Naive thymus-derived CD4-positive, alpha-beta T cell (primary cell): ENCODE results near the gene FAM181B. TPM values are rescaled to one million over a fixed set of nuclear protein-coding genes. Genes with fewer than 3 reads are reported as not detected.

Experiments used
- ATAC-seq: fragments of 150-1000 bp; cut with Tn5 transposase; 2 replicates; pipeline ENCODE4 v1.10.0; 2021; ENCODE audit warnings: mild to moderate bottlenecking, moderate library complexity
- CTCF ChIA-PET: fragments of 350-600 bp; sonication (Branson Sonifier 250); formaldehyde crosslinking; loops from one replicate; lab custom pipeline; 2021; ENCODE audit warnings: antibody characterized with exemption; lab: Charles Lee
- POLR2A ChIA-PET: fragments of 350-600 bp; sonication (Branson Sonifier 250); formaldehyde crosslinking; loops from one replicate; lab custom pipeline; 2021; ENCODE audit warnings: antibody characterized with exemption, inconsistent platforms; lab: Charles Lee
- DNase-seq, 9 donors: peaks; one replicate each; pipeline versions ENCODE4 v3.0.0 to v3.0.0-alpha.2; 2020 to 2022; ENCODE audit warnings: mixed read lengths in 1 of 9
- H3K27ac ChIP-seq: one replicate; pipeline ENCODE4 v1.7.0; 2013; ENCODE audit warnings: mild to moderate bottlenecking, low read depth, low read length, moderate library complexity
- H3K27me3 ChIP-seq, 2 donors: one replicate each; pipeline ENCODE4 v1.7.0; 2013; ENCODE audit warnings: low read length in 2 of 2, mild to moderate bottlenecking in 2 of 2, moderate library complexity in 2 of 2; ENCODE audit not compliant: control insufficient read depth in 2 of 2, insufficient read depth in 2 of 2
- H3K36me3 ChIP-seq, 3 experiments: 1 replicate in 2 of 3; 2 replicates in 1 of 3; pipeline ENCODE4 v1.7.0; 2013; ENCODE audit warnings: low read length in 3 of 3, mild to moderate bottlenecking in 3 of 3, moderate library complexity in 1 of 3; ENCODE audit not compliant: insufficient read depth in 3 of 3, control insufficient read depth in 2 of 3
- H3K4me1 ChIP-seq, 2 donors: one replicate each; pipeline ENCODE4 v1.7.0; 2013; ENCODE audit warnings: low read length in 2 of 2, mild to moderate bottlenecking in 2 of 2, moderate library complexity in 1 of 2; ENCODE audit not compliant: control insufficient read depth in 2 of 2, insufficient read depth in 2 of 2
- H3K4me3 ChIP-seq: 2 replicates; pipeline ENCODE4 v1.7.0; 2013; ENCODE audit warnings: mild to moderate bottlenecking, low read length
- H3K9me3 ChIP-seq, 3 experiments: 1 replicate in 2 of 3; 2 replicates in 1 of 3; pipeline ENCODE4 v1.7.0; 2013; ENCODE audit warnings: low read length in 3 of 3; ENCODE audit not compliant: control insufficient read depth in 2 of 3
- H3K27ac Mint-ChIP-seq, 9 donors: one replicate each; pipeline ENCODE4 v1.8.0; 2020 to 2022; ENCODE audit warnings: mixed read lengths in 9 of 9, mild to moderate bottlenecking in 8 of 9, moderate library complexity in 5 of 9, inconsistent platforms in 2 of 9
- H3K27me3 Mint-ChIP-seq, 5 donors: one replicate each; pipeline ENCODE4 v1.8.0; 2021 to 2022; ENCODE audit warnings: mixed read lengths in 5 of 5, mild to moderate bottlenecking in 1 of 5
- H3K36me3 Mint-ChIP-seq, 5 donors: one replicate each; pipeline ENCODE4 v1.8.0; 2020 to 2022; ENCODE audit warnings: mixed read lengths in 5 of 5, mild to moderate bottlenecking in 3 of 5, inconsistent platforms in 1 of 5
- H3K4me1 Mint-ChIP-seq, 7 donors: one replicate each; pipeline ENCODE4 v1.8.0; 2020 to 2022; ENCODE audit warnings: mixed read lengths in 7 of 7, mild to moderate bottlenecking in 3 of 7, inconsistent platforms in 1 of 7
- H3K4me3 Mint-ChIP-seq, 10 donors: one replicate each; pipeline ENCODE4 v1.8.0; 2020 to 2022; ENCODE audit warnings: mild to moderate bottlenecking in 10 of 10, mixed read lengths in 10 of 10, moderate library complexity in 6 of 10, inconsistent platforms in 2 of 10
- H3K9me3 Mint-ChIP-seq, 11 donors: one replicate each; pipeline ENCODE4 v1.8.0; 2020 to 2022; ENCODE audit warnings: mixed read lengths in 11 of 11, mild to moderate bottlenecking in 4 of 11, inconsistent platforms in 1 of 11, moderate library complexity in 1 of 11
- intact Hi-C, 2 donors: fragments of 100-400 bp; cut with micrococcal nuclease; formaldehyde crosslinking; loops; one replicate each; pipeline ENCODE4 v1.15.1; 2023
- polyA plus RNA-seq, 2 donors: library from polyadenylated mRNA; unstranded; fragments of 300-500 nt; fragmentation: Illumina TruSeq; gene quantifications; one replicate each; pipeline ENCODE4 v1.2.3, GENCODE V29; 2021
- total RNA-seq, 6 experiments: library from RNA in 5 of 6; stranded (reverse) in 5 of 6; gene quantifications; 1 replicate in 5 of 6; 2 replicates in 1 of 6; pipeline ENCODE4 v1.2.3 and lab custom pipeline; 2021 to 2026

FAM181B gene
- total and polyA plus RNA-seq, 7 experiments from 2014 or later, result 0.10 to 0.97 (median 0.19) TPM; not detected in 2

DNA sequence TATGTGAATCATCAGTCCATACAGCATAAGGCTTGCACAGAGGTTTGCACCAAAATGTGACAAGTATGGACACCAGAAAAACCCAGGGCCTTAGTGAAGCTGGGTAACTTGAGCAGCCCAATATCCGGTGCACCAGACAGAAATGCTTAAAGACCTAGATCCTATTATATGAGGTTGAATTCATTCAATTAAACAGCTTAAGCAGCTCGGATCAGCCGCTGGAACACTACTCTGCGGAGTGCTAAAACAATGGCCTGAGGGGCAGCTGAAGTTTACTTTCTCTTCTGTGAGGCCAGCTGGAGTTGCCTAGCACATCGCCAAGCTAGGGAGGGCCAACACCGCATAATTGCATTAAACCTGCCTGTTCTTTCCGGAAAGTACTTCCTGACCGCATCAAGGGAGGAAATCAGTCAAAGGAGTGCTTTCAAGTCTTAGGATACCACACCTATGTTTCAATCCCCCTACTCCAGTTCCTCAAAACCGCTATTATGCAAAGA lies 17.0 kb upstream of the FAM181B start:
- ChIA-PET POLR2A (interaction anchor here (0.6 to 1.5 kb wide), 4 partner anchors 10 to 230 kb away, joined by 3 to 8 read pairs (median 3); partner anchors contain the start of gene PRCP), CTCF (interaction anchor here (1.0 kb wide), 1 partner anchor 17 kb away, joined by 5 read pairs; the partner anchor contains the start of gene FAM181B)
- Mint-ChIP-seq H3K4me1 (peaks cover 15 to 47% (median 38%) of the 10 kb centered on the region in 7 donors), H3K27me3 (peaks cover 0 to 38% (median 0%) of the 10 kb centered on the region in 5 donors), H3K4me3 (peak overlapping the region; percentile 71 to 87 (median 82)), H3K9me3 (peaks cover 0 to 2% (median 0%) of the 10 kb centered on the region in 11 donors), H3K27ac (peak overlapping the region; percentile 22 to 91 (median 60)), H3K36me3 (no peaks in the 10 kb centered on the region)
- peaks cover 2 to 27% of the 10 kb centered on the region in 2 donors for H3K4me1 ChIP-seq
- DNase-seq (peak in 7 of 9 donors; percentile 41 to 66 (median 62)), ATAC-seq (peak; percentile 84)
- intact Hi-C loops, result loop anchor here in 1 of 2 donors (1.0 to 10.0 kb wide), 5 partner anchors 14 to 876 kb away; partner anchors contain the start of genes FAM181B and PCF11
- peak overlapping the region; percentile 21 for H3K4me3 ChIP-seq
- no peaks in the 10 kb centered on the region for H3K27me3 ChIP-seq
- H3K36me3 ChIP-seq, result no peaks in the 10 kb centered on the region
- H3K9me3 ChIP-seq, result no peaks in the 10 kb centered on the region
- peak overlapping the region; percentile 11 for H3K27ac ChIP-seq

DNA sequence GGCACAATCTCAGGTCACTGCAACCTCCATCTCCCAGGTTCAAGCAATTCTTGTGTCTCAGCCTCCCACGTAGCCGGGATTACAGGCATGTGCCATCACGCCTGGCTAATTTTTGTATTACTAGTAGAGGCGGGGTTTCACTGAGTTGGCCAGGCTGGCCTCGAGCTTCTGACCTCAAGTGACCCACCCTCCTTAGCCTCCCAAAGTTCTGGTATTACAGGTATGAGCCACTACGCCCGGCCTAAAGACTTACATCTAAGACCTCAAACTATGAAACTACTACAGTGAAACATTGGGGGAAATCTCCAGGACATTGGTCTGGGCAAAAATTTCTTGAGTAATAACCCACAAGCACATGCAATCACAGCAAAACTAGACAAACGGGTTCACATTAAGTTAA lies 13.8 kb upstream of the FAM181B start:
- H3K36me3 Mint-ChIP-seq, result peaks cover 0 to 4% (median 0%) of the 10 kb centered on the region in 5 donors
- CTCF ChIA-PET, result interaction anchor here (1.3 kb wide), 1 partner anchor 10 kb away, joined by 4 read pairs; no protein-coding TSS in a partner anchor
- no peak overlapping the region for H3K4me3 Mint-ChIP-seq
- H3K27ac ChIP-seq, result no peak overlapping the region
- intact Hi-C loops, result no loop called here
- no peak overlapping the region for H3K4me3 ChIP-seq
- no peaks in the 10 kb centered on the region for H3K36me3 ChIP-seq
- H3K27me3 ChIP-seq, result peaks cover 0 to 4% of the 10 kb centered on the region in 2 donors
- peaks cover 0 to 11% (median 0%) of the 10 kb centered on the region in 11 donors for H3K9me3 Mint-ChIP-seq
- POLR2A ChIA-PET, result interaction anchor here (0.6 kb wide), 1 partner anchor 248 kb away, joined by 3 read pairs; no protein-coding TSS in a partner anchor
- no peak for DNase-seq
- ATAC-seq, result no peak
- H3K27me3 Mint-ChIP-seq, result peaks cover 0 to 48% (median 0%) of the 10 kb centered on the region in 5 donors
- no peak overlapping the region for H3K27ac Mint-ChIP-seq
- H3K4me1 ChIP-seq, result peaks cover 2 to 26% of the 10 kb centered on the region in 2 donors
- no peaks in the 10 kb centered on the region for H3K9me3 ChIP-seq
- H3K4me1 Mint-ChIP-seq, result peaks cover 15 to 35% (median 28%) of the 10 kb centered on the region in 7 donors

DNA sequence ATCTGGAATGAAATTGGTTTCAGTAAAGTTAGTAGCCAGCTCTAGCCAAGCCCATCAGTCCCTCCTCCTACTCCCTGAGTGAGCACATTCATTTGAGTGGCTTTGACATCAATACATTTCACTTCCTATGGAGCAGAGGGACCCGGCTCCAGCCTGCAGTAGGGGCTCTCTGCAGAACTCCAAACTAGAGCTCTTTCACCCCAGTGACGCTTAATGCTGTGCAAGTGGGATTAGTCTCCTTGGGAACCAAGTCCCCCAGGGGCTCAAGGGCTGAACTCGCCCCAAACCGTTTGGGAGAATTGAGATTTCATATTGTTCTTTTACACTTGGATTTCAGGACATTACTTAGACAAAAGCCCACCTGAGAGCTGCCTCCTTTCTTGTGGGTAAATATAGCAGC lies 4.4 kb upstream of the FAM181B start:
- H3K27me3 ChIP-seq, result peaks cover 0 to 4% of the 10 kb centered on the region in 2 donors
- Mint-ChIP-seq H3K27me3 (peaks cover 14 to 70% (median 39%) of the 10 kb centered on the region in 5 donors), H3K9me3 (peaks cover 0 to 2% (median 0%) of the 10 kb centered on the region in 11 donors), H3K4me1 (peaks cover 0 to 9% (median 5%) of the 10 kb centered on the region in 7 donors), H3K4me3 (no peak overlapping the region), H3K36me3 (peaks cover 0 to 2% (median 0%) of the 10 kb centered on the region in 5 donors), H3K27ac (peak overlapping the region in 1 of 9 donors; percentile 61)
- H3K4me1 ChIP-seq, result no peaks in the 10 kb centered on the region
- ATAC-seq, result no peak
- POLR2A ChIA-PET, result interaction anchor here (0.6 to 1.1 kb wide), 2 partner anchors 8 to 91 kb away, joined by 3 to 5 read pairs; no protein-coding TSS in a partner anchor
- H3K27ac ChIP-seq, result no peak overlapping the region
- no peaks in the 10 kb centered on the region for H3K36me3 ChIP-seq
- DNase-seq, result no peak
- CTCF ChIA-PET, result no interaction called here
- no peak overlapping the region for H3K4me3 ChIP-seq
- H3K9me3 ChIP-seq, result no peaks in the 10 kb centered on the region
- intact Hi-C loops, result no loop called here

DNA sequence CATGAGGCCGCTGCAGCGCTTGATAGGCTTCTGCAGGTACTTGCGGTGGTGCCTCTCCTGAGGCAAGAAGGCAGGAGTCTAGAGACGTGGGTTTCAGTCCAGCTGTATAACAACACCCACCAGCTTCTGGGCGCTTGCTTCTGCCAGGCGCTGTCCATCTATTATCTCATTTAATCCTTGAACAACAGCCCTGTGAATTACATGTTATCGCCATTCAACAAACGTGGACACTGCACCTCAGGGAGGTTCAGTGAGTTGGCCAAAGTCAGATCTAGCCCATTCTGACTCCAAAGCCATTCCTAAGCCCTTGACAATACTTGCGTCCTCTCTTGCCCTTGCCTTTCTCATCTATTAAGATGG lies 436 bp upstream of the FAM181B start:
- intact Hi-C loops, result loop anchor here in 1 of 2 donors (1.0 kb wide), 1 partner anchor 23 kb away; no protein-coding TSS in a partner anchor
- peaks cover 0 to 3% (median 0%) of the 10 kb centered on the region in 11 donors for H3K9me3 Mint-ChIP-seq
- H3K36me3 ChIP-seq, result no peaks in the 10 kb centered on the region
- POLR2A ChIA-PET, result interaction anchor here (0.5 to 1.8 kb wide), 10 partner anchors 11 to 1100 kb away, joined by 3 to 11 read pairs (median 4); partner anchors contain the start of genes CCDC90B, DDIAS and PRCP
- DNase-seq (no peak), ATAC-seq (no peak)
- peak overlapping the region in 2 of 9 donors; percentile 5 to 15 for H3K27ac Mint-ChIP-seq
- peaks cover 32 to 79% (median 51%) of the 10 kb centered on the region in 5 donors for H3K27me3 Mint-ChIP-seq
- H3K27me3 ChIP-seq, result peaks cover 4% of the 10 kb centered on the region in 2 donors
- H3K4me3 ChIP-seq, result peak overlapping the region; percentile 51
- H3K9me3 ChIP-seq, result no peaks in the 10 kb centered on the region
- peaks cover 0 to 2% (median 0%) of the 10 kb centered on the region in 5 donors for H3K36me3 Mint-ChIP-seq
- peaks cover 8 to 31% (median 24%) of the 10 kb centered on the region in 7 donors for H3K4me1 Mint-ChIP-seq
- CTCF ChIA-PET, result interaction anchor here (0.9 to 1.6 kb wide), 4 partner anchors 17 to 133 kb away, joined by 3 to 5 read pairs (median 3); no protein-coding TSS in a partner anchor
- H3K4me3 Mint-ChIP-seq, result peak overlapping the region; percentile 67 to 84 (median 78)
- no peak overlapping the region for H3K27ac ChIP-seq
- no peaks in the 10 kb centered on the region for H3K4me1 ChIP-seq

- Mint-ChIP-seq H3K36me3 (peaks cover 0 to 2% (median 0%) of the 10 kb centered on the region in 5 donors), H3K27me3 (peaks cover 35 to 78% (median 52%) of the 10 kb centered on the region in 5 donors), H3K4me1 (peaks cover 8 to 31% (median 24%) of the 10 kb centered on the region in 7 donors), H3K9me3 (peaks cover 0 to 5% (median 0%) of the 10 kb centered on the region in 11 donors), H3K27ac (no peak overlapping the region), H3K4me3 (peak overlapping the region; percentile 64 to 84 (median 76))
- Histone ChIP-seq H3K9me3 (no peaks in the 10 kb centered on the region), H3K4me1 (no peaks in the 10 kb centered on the region), H3K27me3 (peaks cover 4 to 8% of the 10 kb centered on the region in 2 donors), H3K4me3 (peak overlapping the region; percentile 51), H3K27ac (no peak overlapping the region), H3K36me3 (no peaks in the 10 kb centered on the region)
- intact Hi-C loops, result loop anchor here in 1 of 2 donors (1.0 to 2.0 kb wide), 6 partner anchors 18 to 554 kb away; partner anchors contain the start of genes CCDC90B and PRCP
- ChIA-PET POLR2A (interaction anchor here (0.7 to 1.8 kb wide), 11 partner anchors 9 to 553 kb away, joined by 3 to 11 read pairs (median 3); partner anchors contain the start of genes CCDC90B, DDIAS, PCF11 and PRCP), CTCF (interaction anchor here (0.8 to 1.6 kb wide), 5 partner anchors 18 to 134 kb away, joined by 3 to 5 read pairs (median 3); no protein-coding TSS in a partner anchor)
- ATAC-seq (peak; percentile 16), DNase-seq (peak in 4 of 9 donors; percentile 13 to 25 (median 19))
Observed at GRCh38 chr11:82732734-82733443, 775 bp downstream of the FAM181B start.

GRCh38 chr11:82732348-82732733 lies 1.3 kb downstream of the FAM181B start:
- CTCF ChIA-PET, result no interaction called here
- peaks cover 0 to 6% (median 0%) of the 10 kb centered on the region in 11 donors for H3K9me3 Mint-ChIP-seq
- peaks cover 8 to 31% (median 24%) of the 10 kb centered on the region in 7 donors for H3K4me1 Mint-ChIP-seq
- intact Hi-C loops, result loop anchor here in 1 of 2 donors (2.0 kb wide), 3 partner anchors 32 to 554 kb away; partner anchors contain the start of gene CCDC90B
- H3K4me3 Mint-ChIP-seq, result peak overlapping the region in 9 of 10 donors; percentile 35 to 80 (median 60)
- H3K27me3 Mint-ChIP-seq, result peaks cover 38 to 77% (median 54%) of the 10 kb centered on the region in 5 donors
- Histone ChIP-seq H3K4me3 (no peak overlapping the region), H3K27ac (no peak overlapping the region), H3K27me3 (peaks cover 4 to 8% of the 10 kb centered on the region in 2 donors), H3K4me1 (no peaks in the 10 kb centered on the region), H3K9me3 (no peaks in the 10 kb centered on the region), H3K36me3 (no peaks in the 10 kb centered on the region)
- H3K36me3 Mint-ChIP-seq, result peaks cover 0 to 4% (median 0%) of the 10 kb centered on the region in 5 donors
- no peak for DNase-seq
- POLR2A ChIA-PET, result interaction anchor here (0.6 to 2.0 kb wide), 7 partner anchors 25 to 553 kb away, joined by 3 to 11 read pairs (median 3); partner anchors contain the start of gene PCF11
- H3K27ac Mint-ChIP-seq, result no peak overlapping the region
- no peak for ATAC-seq
